Adipose tissue (tissue), 3 donors: ENCODE data around the gene PEX10. TPM values are rescaled to one million over a fixed set of nuclear protein-coding genes. Genes with fewer than 3 reads are reported as not detected.
"Not testable (repeated sequence)": the region's sequence is repeated elsewhere in the genome, so short reads cannot be mapped to it uniquely, and the experiment has no call there.

Experiments
- H3K27ac ChIP-seq: one replicate; pipeline ENCODE4 v1.5.1; 2013; ENCODE audit warnings: low read depth, low read length
- WGBS, 3 donors: extraction: QIAGEN DNeasy Blood & Tissue Kit; methylation state at CpG; one replicate each; pipeline ENCODE4 v1.1.7; 2013; 5-methylcytosine and 5-hydroxymethylcytosine counted together
- polyA plus RNA-seq, 3 donors: library from polyadenylated mRNA; stranded (reverse); fragments of 200-250 nt; gene quantifications; one replicate each; pipeline ENCODE4 v1.2.3, GENCODE V29; 2013
- donor health status: healthy with polysubstance abuse.
- donor health status: Bipolar disorder and iron deficiency.
- donor health status: healthy.

PEX10 gene
- polyA plus RNA-seq, 3 donors: 13.8 to 30.2 (median 18.8) TPM

- no peak overlapping the region for H3K27ac ChIP-seq
- WGBS, 3 donors: 55 to 73% (median 61%) methylated on average over 16 of the region's 16 CpGs
Measured at GRCh38 chr1:2445162-2445822, 32.9 kb upstream of the PEX10 start.

- no peak overlapping the region for H3K27ac ChIP-seq
- WGBS, 3 donors: 31 to 40% (median 36%) methylated on average over 27 of the region's 27 CpGs
Measured at GRCh38 chr1:2444138-2444591, 31.8 kb upstream of the PEX10 start.

GRCh38 chr1:2443277-2444137 lies 31.1 kb upstream of the PEX10 start:
- no peak overlapping the region for H3K27ac ChIP-seq
- WGBS, 3 donors: 1 to 2% (median 1%) methylated on average over 66 to 106 of the region's 107 CpGs

GRCh38 chr1:2442661-2443060 lies 30.3 kb upstream of the PEX10 start:
- H3K27ac ChIP-seq: no peak overlapping the region
- 35 to 53% (median 45%) methylated on average over 6 of the region's 6 CpGs for WGBS, 3 donors

GRCh38 chr1:2441746-2442145 lies 29.4 kb upstream of the PEX10 start:
- H3K27ac ChIP-seq: no peak overlapping the region
- whole genome bisulfite sequencing, 3 donors: 53 to 58% (median 58%) methylated on average over 12 to 13 of the region's 13 CpGs

GRCh38 chr1:2440346-2440745 lies 28.0 kb upstream of the PEX10 start:
- not testable (repeated sequence) for H3K27ac ChIP-seq
- WGBS, 3 donors: 73 to 93% (median 90%) methylated on average over 12 to 23 of the region's 23 CpGs

GRCh38 chr1:2439369-2439768 lies 27.0 kb upstream of the PEX10 start:
- 58 to 78% (median 74%) methylated on average over 15 of the region's 15 CpGs for WGBS, 3 donors

GRCh38 chr1:2438641-2439040 lies 26.3 kb upstream of the PEX10 start:
- 80 to 90% (median 89%) methylated on average over 14 of the region's 14 CpGs for WGBS, 3 donors

More at GRCh38 chr1:2439369-2439768, 27.0 kb upstream of the PEX10 start:
- no peak overlapping the region for H3K27ac ChIP-seq

GRCh38 chr1:2438038-2438437 lies 25.7 kb upstream of the PEX10 start:
- no peak overlapping the region for H3K27ac ChIP-seq
- WGBS, 3 donors: 51 to 72% (median 57%) methylated on average over 15 of the region's 15 CpGs

More at GRCh38 chr1:2438641-2439040, 26.3 kb upstream of the PEX10 start:
- no peak overlapping the region for H3K27ac ChIP-seq

GRCh38 chr1:2437617-2438016 lies 25.3 kb upstream of the PEX10 start:
- no peak overlapping the region for H3K27ac ChIP-seq
- 80 to 86% (median 85%) methylated on average over 15 of the region's 15 CpGs for WGBS, 3 donors

GRCh38 chr1:2436876-2437275 lies 24.5 kb upstream of the PEX10 start:
- 68 to 84% (median 80%) methylated on average over 6 to 7 of the region's 7 CpGs for WGBS, 3 donors

GRCh38 chr1:2435746-2436355 lies 23.5 kb upstream of the PEX10 start:
- no peak overlapping the region for H3K27ac ChIP-seq
- WGBS, 3 donors: 44 to 65% (median 58%) methylated on average over 1 to 2 of the region's 2 CpGs

More at GRCh38 chr1:2436876-2437275, 24.5 kb upstream of the PEX10 start:
- H3K27ac ChIP-seq: no peak overlapping the region

- H3K27ac ChIP-seq: no peak overlapping the region
- WGBS, 3 donors: 55 to 63% (median 58%) methylated on average over 9 of the region's 9 CpGs
Measured at GRCh38 chr1:2435091-2435490, 22.7 kb upstream of the PEX10 start.

GRCh38 chr1:2433936-2434655 lies 21.7 kb upstream of the PEX10 start:
- 54 to 59% (median 54%) methylated on average over 34 of the region's 34 CpGs for WGBS, 3 donors
- H3K27ac ChIP-seq: no peak overlapping the region

GRCh38 chr1:2433196-2433595 lies 20.8 kb upstream of the PEX10 start:
- WGBS, 3 donors: 56 to 78% (median 74%) methylated on average over 11 to 13 of the region's 13 CpGs

GRCh38 chr1:2432441-2432844 lies 20.1 kb upstream of the PEX10 start:
- 13 to 44% (median 30%) methylated on average over 10 to 16 of the region's 16 CpGs for WGBS, 3 donors
- H3K27ac ChIP-seq: no peak overlapping the region

More at GRCh38 chr1:2433196-2433595, 20.8 kb upstream of the PEX10 start:
- H3K27ac ChIP-seq: no peak overlapping the region

GRCh38 chr1:2431518-2431917 lies 19.2 kb upstream of the PEX10 start:
- no peak overlapping the region for H3K27ac ChIP-seq
- WGBS, 3 donors: 55 to 61% (median 59%) methylated on average over 9 to 10 of the region's 10 CpGs

GRCh38 chr1:2431103-2431502 lies 18.7 kb upstream of the PEX10 start:
- WGBS, 3 donors: 38 to 47% (median 47%) methylated on average over 16 of the region's 16 CpGs
- H3K27ac ChIP-seq: no peak overlapping the region
